GM12878 (cell line): Measurements from ENCODE around the gene GAB1. TPM values are rescaled to one million over a fixed set of nuclear protein-coding genes. Genes with fewer than 3 reads are reported as not detected.
A peak's percentile ranks its signal among the peaks of the same experiment; 100 is the strongest.

ENCODE experiments used
- BRCA1 ChIP-seq: IDR thresholded peaks from 2 replicates; pipeline ENCODE4 v1.6.1; 2011; ENCODE audit warnings: low read depth, low read length, improper control_type of control experiment
- HCFC1 ChIP-seq: fragments of 150-350 bp; IDR thresholded peaks from 2 replicates; pipeline ENCODE4 v1.6.1; 2014; ENCODE audit warnings: low read length
- HDGF ChIP-seq: fragments of 450-650 bp; IDR thresholded peaks from 2 replicates; pipeline ENCODE4 v1.6.1; 2016; ENCODE audit warnings: antibody characterized with exemption
- KAT2A ChIP-seq: conservative IDR thresholded peaks from 2 replicates; pipeline ENCODE4 v1.6.1; 2011; ENCODE audit warnings: low read depth, low read length; ENCODE audit not compliant: control insufficient read depth
- LARP7 ChIP-seq: fragments of 450-650 bp; IDR thresholded peaks from 2 replicates; pipeline ENCODE4 v1.6.1; 2017; ENCODE audit warnings: mild to moderate bottlenecking
- MLLT1 ChIP-seq: fragments of 450-650 bp; IDR thresholded peaks from 2 replicates; pipeline ENCODE4 v1.6.1; 2016; ENCODE audit warnings: mild to moderate bottlenecking
- NFYB ChIP-seq: IDR thresholded peaks from 2 replicates; pipeline ENCODE4 v1.6.1; 2011; ENCODE audit warnings: low read depth, mild to moderate bottlenecking, low read length, improper control_type of control experiment, moderate library complexity; ENCODE audit not compliant: insufficient read depth
- NR2F1 ChIP-seq: fragments of 450-650 bp; conservative IDR thresholded peaks from 2 replicates; pipeline ENCODE4 v1.6.1; 2017; ENCODE audit warnings: mild to moderate bottlenecking
- PBX3 ChIP-seq: IDR thresholded peaks from 2 replicates; pipeline ENCODE4 v1.6.1; 2011; ENCODE audit warnings: mild to moderate bottlenecking, low read depth, low read length, moderate library complexity; ENCODE audit not compliant: insufficient replicate concordance
- PKNOX1 ChIP-seq: fragments of 450-650 bp; IDR thresholded peaks from 2 replicates; pipeline ENCODE4 v1.6.1; 2016; ENCODE audit warnings: mild to moderate bottlenecking
- RFX5 ChIP-seq: IDR thresholded peaks from 2 replicates; pipeline ENCODE4 v1.6.1; 2011; ENCODE audit warnings: low read depth, low read length, improper control_type of control experiment
- SP1 ChIP-seq: IDR thresholded peaks from one replicate; pipeline ENCODE4 v1.6.1; 2011; ENCODE audit warnings: low read depth, low read length
- TCF7 ChIP-seq: IDR thresholded peaks from 2 replicates; pipeline ENCODE4 v1.6.1; 2014; ENCODE audit warnings: antibody characterized with exemption, borderline replicate concordance
- YBX1 ChIP-seq: fragments of 450-650 bp; IDR thresholded peaks from 2 replicates; pipeline ENCODE4 v1.6.1; 2016; ENCODE audit warnings: antibody characterized with exemption
- ZBED1 ChIP-seq: IDR thresholded peaks from 2 replicates; pipeline ENCODE4 v1.6.1; 2016; ENCODE audit warnings: borderline replicate concordance
- ZBTB4 ChIP-seq: fragments of 450-650 bp; formaldehyde crosslinking; IDR thresholded peaks from 2 replicates; pipeline ENCODE4 v1.4.0; 2022; ENCODE audit warnings: mild to moderate bottlenecking, moderate library complexity
- ZBTB40 ChIP-seq: fragments of 450-650 bp; IDR thresholded peaks from 2 replicates; pipeline ENCODE4 v1.6.1; 2016; ENCODE audit warnings: mild to moderate bottlenecking, moderate library complexity, borderline replicate concordance
- ZNF274 ChIP-seq: IDR thresholded peaks from one replicate; pipeline ENCODE4 v1.8.0; 2011; ENCODE audit not compliant: insufficient read length, insufficient read depth
- ZSCAN29 ChIP-seq: fragments of 450-650 bp; IDR thresholded peaks from 2 replicates; pipeline ENCODE4 v1.6.1; 2017; ENCODE audit warnings: mild to moderate bottlenecking, moderate library complexity
- polyA plus RNA-seq, 11 experiments: library from polyadenylated mRNA; depleted of rRNA in 4 of 11; unstranded in 6 of 11; stranded (reverse) in 5 of 11; fragments of >200 nt; fragmentation: Nextera tagmentation in 4 of 11; fragmentation: Illumina TruSeq in 1 of 11; extraction: Ambion mirVana in 4 of 11; extraction: Trizol in 1 of 11; gene quantifications; 1 replicate in 1 of 11; 2 replicates in 10 of 11; pipeline versions ENCODE4 v1.2.1 to v1.2.3, GENCODE V29; 2011 to 2016; ENCODE audit warnings: inconsistent platforms in 2 of 11, missing spikeins in 2 of 11, low read depth in 1 of 11
- total RNA-seq, 4 experiments: library from RNA; depleted of rRNA in 3 of 4; stranded (reverse); fragments of >200 nt in 3 of 4; fragmentation: Illumina TruSeq in 1 of 4; extraction: Trizol in 1 of 4; gene quantifications; 2 replicates each; pipeline versions ENCODE4 v1.2.1 to v1.2.3, GENCODE V29; 2013 to 2021

The GAB1 gene
- total and polyA plus RNA-seq, 10 of the 15 experiments (the other 5 are each of a cell fraction or from before 2014, with no cell fraction given) = 0.37 to 5.3 (median 3.2) TPM

GRCh38 chr4:143513314-143514168 is 176.9 kb downstream of the GAB1 start, which contains the start of gene SMARCA5 (continued):
- TF ChIP-seq ZBTB40 (no peak), KAT2A (no peak), ZNF274 (no peak), NR2F1 (peak; percentile 100), PBX3 (no peak), TCF7 (no peak), ZBED1 (no peak; the same call in 1 of the 2 replicates), NFYB (peak; percentile 54; the same call in 1 of the 2 replicates), MLLT1 (peak; percentile 57; the same call in 1 of the 2 replicates), PKNOX1 (no peak), YBX1 (no peak), ZSCAN29 (no peak), HDGF (peak; percentile 51; the same call in 1 of the 2 replicates), LARP7 (peak; percentile 91), ZBTB4 (no peak), BRCA1 (peak; percentile 86), SP1 (peak; percentile 26), RFX5 (peak; percentile 53; the same call in 1 of the 2 replicates), HCFC1 (peak; percentile 45; the same call in 1 of the 2 replicates)
